Inferior parietal cortex (tissue), 1 donor: ENCODE data around the gene SNTG2.

Experiments used
- DNase-seq: peaks from one replicate; pipeline ENCODE4 v3.0.0-alpha.2; 2016; ENCODE audit errors: extremely low spot score

SNTG2 gene

DNA sequence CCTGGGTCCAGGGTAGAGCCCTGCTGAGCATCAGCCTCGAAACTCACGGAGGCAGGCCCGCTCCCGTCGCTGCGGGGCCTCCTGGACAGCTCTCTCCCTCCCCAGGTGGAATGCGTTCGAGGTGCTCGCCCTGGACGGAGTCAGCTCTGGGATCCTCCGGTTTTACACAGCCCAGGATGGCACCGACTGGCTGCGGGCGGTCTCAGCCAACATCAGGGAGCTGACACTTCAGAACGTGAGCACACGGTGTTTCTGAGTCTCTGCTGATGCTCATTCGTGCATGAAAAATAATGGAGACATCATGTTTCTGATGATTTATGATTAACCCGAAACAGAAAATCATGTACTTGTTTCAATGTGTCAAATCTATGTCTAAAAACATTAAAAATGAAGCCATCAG is 287.1 kb downstream of the SNTG2 start:
- DNase-seq = no peak

DNA sequence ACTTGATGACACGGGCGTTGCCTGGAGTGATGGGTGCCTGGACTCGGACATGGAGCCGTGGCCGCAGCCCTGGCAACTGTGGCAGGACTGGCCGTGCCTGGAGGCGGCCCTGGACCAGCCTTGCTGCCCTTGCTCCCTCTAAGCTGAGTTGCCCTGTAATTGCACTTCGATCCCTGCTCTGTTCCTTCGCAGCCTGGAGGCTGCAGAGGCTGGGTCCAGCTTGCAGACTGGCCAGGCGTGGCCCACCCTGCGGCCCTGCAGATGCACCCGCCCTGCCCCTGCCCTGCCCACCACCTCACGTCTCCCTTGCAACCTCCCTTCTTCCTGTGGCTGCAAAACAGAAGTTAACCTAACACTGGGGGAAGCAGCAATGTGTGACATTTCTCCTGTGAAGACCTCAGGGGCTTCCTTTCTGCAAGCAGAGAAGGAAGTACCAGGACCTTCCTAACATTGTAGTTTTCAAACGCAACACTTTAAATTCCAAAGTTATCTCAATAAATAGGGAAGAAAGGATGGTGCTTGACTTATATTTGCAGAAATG is 288.0 kb downstream of the SNTG2 start:
- no peak for DNase-seq

- DNase-seq = no peak
These were observed 294.5 kb downstream of the SNTG2 start for GRCh38 chr2:1245193-1245592.

- no peak for DNase-seq
These were observed 295.6 kb downstream of the SNTG2 start for GRCh38 chr2:1246239-1246638.

- DNase-seq = no peak
These were observed 296.3 kb downstream of the SNTG2 start for GRCh38 chr2:1246991-1247390.

DNA sequence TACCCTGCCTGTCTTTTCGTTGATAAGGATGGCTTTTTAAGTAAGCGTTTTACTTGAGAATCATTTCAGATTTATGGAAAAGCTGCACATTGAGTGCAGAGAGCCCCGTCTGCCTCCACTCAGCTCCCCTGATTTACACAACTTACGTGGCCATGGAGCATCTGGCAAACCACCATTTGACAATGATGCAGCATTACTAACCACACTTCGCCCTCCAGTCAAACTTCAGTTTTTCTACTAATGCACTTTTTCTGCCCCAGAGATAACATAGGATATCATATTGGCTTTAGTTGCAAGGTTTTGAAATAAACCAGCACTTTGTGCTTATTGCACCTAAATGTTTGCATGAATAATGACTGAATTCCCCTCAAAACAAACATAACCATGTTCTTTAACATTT is 297.5 kb downstream of the SNTG2 start:
- DNase-seq = no peak

- no peak for DNase-seq
These were observed 299.4 kb downstream of the SNTG2 start for GRCh38 chr2:1249897-1250687.

GRCh38 chr2:1251520-1251919 is 300.9 kb downstream of the SNTG2 start:
- DNase-seq = no peak

GRCh38 chr2:1253629-1254028 is 303.0 kb downstream of the SNTG2 start:
- no peak for DNase-seq

DNA sequence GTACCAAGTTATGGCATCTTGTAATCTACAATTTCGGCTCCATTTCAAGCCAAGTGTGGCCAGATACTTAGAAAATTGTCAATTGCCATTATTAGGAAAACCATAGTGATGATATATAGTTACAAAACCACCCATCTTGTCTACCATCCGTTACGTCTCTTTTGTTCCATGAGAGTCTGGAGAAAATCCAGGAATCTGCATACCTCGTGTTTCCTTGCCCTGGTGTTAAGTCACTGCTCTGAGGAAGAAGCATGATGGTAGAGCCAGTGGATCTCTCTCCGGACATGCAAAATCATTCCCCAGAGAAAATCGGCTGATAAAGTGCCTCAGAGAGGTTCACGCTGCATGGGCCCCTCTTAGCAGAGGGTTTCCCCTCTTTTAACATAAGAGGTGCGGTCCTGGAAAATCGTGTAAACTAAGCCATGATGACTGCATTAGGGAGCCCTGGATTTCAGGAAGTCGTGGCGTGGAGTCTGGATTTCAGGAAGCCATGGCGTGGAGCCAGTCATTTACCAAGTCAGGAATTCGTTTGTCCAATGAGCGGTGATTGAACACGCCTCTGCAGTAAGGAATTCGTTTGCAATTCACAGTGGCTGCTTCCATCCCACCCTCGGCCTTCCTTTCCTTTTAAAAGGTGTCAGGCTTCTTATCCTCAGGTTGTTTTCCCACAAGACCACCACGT is 304.2 kb downstream of the SNTG2 start:
- no peak for DNase-seq

DNA sequence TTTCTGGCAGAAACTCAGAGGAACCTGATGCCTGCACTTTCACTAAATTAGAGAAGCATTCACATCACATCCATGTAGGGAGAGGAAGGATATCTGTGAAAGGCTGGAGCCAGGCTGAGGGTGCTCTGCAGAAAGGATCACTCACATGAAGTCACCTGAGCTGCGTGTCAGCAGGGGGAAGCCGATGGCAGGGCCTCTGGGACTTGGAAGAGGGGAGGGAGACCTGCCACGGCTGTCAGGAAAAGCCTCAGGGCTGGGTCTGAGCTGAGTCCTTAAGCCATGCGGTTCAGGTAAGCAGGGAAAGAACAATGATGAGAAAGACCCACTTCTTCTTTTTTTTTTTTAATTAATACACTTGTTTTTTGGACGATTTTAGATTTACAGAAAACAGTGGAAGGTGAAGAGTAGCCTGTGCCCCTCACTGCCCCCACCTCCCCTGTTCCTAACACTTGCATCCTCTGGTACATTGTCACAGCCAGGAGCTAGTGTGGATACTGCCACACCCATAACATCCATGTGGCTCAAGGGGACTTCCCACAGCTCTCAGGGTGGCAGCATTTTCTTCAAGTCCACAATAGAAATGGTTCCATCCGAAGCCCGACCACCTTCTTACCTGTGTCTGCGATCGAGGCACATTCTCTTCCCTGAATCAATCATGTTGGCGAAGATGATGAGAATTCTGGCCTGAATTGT is 306.1 kb downstream of the SNTG2 start:
- DNase-seq = no peak

- no peak for DNase-seq
These were observed 306.7 kb downstream of the SNTG2 start for GRCh38 chr2:1257334-1257733.

GRCh38 chr2:1259746-1260145 is 309.1 kb downstream of the SNTG2 start:
- no peak for DNase-seq

DNA sequence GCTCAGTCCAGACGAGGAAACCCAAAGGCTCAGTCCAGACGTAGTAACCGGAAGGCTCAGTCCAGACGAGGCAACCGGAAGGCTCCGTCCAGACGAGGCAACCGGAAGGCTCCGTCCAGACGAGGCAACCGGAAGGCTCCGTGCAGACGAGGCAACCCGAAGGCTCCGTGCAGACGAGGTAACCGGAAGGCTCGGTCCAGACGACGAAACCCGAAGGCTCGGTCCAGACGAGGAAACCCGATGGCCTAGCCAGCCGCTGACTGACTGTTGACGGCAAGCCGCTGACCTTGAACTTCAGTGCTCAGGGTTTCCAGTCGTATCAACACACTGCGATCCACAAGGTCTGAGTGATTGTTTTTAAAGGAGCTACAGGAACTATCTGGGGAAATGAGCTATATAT is 312.0 kb downstream of the SNTG2 start:
- no peak for DNase-seq

DNA sequence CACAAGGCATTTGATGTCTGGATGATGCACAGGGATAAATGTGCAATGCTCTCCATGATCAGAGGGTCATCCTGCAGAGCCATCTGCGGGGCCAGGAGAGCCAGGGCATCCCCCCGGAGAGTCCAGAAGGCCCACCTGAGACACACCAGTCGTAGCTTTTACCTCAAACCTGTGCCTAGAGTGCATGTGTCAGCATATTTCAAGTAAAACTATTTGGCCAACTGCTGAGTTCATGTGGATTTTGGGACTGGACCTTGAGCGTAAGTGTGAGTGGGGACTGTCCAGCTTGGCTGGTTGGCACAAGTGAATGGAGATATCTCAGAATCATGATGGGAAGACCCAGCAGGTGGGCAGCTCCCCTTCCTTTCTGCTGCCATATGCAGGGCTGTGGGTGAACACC is 314.8 kb downstream of the SNTG2 start:
- DNase-seq = no peak

DNA sequence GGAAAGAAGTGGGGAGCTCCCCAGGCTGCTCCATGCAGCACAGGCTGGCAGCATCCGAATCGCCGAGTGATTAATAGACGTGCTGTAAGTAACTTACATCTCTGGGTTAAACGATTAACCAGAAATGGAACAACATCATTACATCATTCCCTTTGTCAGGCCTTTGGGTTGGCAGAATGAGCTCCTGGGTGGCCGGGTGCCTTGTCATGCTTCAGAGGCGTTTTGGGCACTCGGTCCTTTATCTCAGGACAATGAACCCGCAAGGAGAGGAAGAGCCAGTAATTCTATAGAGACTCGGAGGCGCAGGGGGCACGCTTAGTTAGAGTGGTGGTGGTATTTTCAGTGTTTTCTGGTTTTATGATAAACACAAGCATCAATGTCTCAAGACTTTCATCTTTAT is 315.7 kb downstream of the SNTG2 start:
- no peak for DNase-seq

- DNase-seq = no peak
These were observed 317.4 kb downstream of the SNTG2 start for GRCh38 chr2:1268034-1268433.

- DNase-seq = no peak
These were observed 319.2 kb downstream of the SNTG2 start for GRCh38 chr2:1269812-1270211.

DNA sequence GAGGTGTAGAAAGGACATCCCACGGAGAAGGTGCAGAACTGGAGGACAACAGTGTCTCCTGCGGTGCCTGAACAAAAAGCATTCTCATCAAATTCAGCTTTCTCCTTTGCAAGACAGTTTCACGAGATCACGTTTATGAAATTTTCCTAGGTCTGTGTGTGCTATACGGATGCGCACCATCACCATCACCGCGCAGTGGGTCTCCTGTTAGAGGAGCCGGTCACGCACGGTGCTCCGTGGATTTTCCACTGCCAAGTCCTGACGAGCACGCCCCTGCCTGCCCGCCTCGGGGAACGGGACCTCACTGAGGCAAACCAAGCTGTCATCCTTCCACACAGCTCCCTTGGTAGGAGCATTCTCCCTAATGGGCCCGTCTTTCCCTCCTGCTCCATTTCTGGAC is 322.2 kb downstream of the SNTG2 start:
- DNase-seq = no peak

- no peak for DNase-seq
These were observed 327.0 kb downstream of the SNTG2 start for GRCh38 chr2:1277634-1278033.

- DNase-seq = no peak
These were observed 327.5 kb downstream of the SNTG2 start for GRCh38 chr2:1278125-1278524.

GRCh38 chr2:1278861-1279260 is 328.2 kb downstream of the SNTG2 start:
- DNase-seq = no peak

DNA sequence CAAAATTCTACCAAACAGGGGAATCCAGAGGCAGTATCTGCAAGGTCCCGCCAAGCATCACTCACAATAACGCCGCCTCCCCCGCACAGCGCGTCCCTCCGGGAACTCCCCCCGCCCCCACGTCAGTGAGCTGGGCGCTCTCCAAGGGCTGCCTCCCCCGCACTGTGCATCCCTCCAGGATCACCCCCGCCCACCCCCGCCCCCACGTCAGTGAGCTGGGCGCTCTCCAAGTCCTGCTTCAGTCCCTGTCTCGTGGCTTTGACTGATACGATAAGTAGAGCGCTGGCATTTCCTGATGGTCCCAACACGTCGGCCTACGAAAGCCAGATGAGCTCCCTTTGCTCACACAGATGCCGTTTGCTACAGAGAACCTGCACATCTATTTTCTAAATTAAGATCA is 331.9 kb downstream of the SNTG2 start:
- DNase-seq = peak; percentile 19
